ENCODE measurements around the gene SLC35F3.

DNA sequence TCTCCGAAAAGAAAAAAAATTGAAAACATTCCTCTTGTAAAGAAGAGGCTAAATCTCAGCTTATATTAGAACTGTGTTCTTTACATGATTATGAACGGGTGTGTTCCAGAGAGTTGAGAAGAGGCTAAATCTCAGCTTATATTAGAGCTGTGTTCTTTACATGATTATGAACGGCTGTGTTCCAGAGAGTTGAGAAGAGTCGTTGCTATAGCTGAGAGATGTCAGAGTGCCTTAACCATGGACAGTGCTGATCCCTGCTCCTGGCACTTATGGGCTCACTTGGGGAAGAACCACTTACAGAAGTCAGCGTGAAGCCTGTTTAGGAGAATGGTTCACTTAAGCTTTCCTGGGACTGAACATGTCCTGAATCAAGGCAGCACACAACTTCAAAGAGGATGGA lies 35.0 kb downstream of the SLC35F3 start:
- TF ChIP-seq, protein P1, sequence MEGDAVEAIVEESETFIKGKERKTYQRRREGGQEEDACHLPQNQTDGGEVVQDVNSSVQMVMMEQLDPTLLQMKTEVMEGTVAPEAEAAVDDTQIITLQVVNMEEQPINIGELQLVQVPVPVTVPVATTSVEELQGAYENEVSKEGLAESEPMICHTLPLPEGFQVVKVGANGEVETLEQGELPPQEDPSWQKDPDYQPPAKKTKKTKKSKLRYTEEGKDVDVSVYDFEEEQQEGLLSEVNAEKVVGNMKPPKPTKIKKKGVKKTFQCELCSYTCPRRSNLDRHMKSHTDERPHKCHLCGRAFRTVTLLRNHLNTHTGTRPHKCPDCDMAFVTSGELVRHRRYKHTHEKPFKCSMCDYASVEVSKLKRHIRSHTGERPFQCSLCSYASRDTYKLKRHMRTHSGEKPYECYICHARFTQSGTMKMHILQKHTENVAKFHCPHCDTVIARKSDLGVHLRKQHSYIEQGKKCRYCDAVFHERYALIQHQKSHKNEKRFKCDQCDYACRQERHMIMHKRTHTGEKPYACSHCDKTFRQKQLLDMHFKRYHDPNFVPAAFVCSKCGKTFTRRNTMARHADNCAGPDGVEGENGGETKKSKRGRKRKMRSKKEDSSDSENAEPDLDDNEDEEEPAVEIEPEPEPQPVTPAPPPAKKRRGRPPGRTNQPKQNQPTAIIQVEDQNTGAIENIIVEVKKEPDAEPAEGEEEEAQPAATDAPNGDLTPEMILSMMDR (IDR thresholded peaks at IDR 0.05): no peak
- TF ChIP-seq EP300 (IDR thresholded peaks at IDR 0.05): no peak
- no peak for TF ChIP-seq POLR2A (IDR thresholded peaks at IDR 0.05)
